AG09309 (cell line): ENCODE measurements around the gene SERPINE2.

Experiments used
- DNase-seq: peaks from one replicate; pipeline ENCODE4 v3.0.0-alpha.2; 2010; ENCODE audit warnings: low read depth
- H3K4me3 ChIP-seq: 2 replicates; pipeline ENCODE4 v1.5.1; 2011; ENCODE audit warnings: mild to moderate bottlenecking, low read depth, low read length, moderate library complexity; ENCODE audit not compliant: control insufficient read depth
- CTCF ChIP-seq: IDR thresholded peaks from 2 replicates; pipeline ENCODE4 v1.5.1; 2011; ENCODE audit warnings: mild to moderate bottlenecking, low read depth, low read length, inconsistent platforms; ENCODE audit not compliant: insufficient read depth, control insufficient read depth; ENCODE audit errors: missing control alignments

Gene SERPINE2

GRCh38 chr2:223935459-223936125, 103.5 kb downstream of the SERPINE2 start:
- H3K4me3 ChIP-seq, result no peak overlapping the region
- TF ChIP-seq CTCF, result no peak

GRCh38 chr2:223934870-223935269, 104.2 kb downstream of the SERPINE2 start:
- H3K4me3 ChIP-seq, result no peak overlapping the region
- no peak for TF ChIP-seq CTCF
- no peak for DNase-seq

More at GRCh38 chr2:223935459-223936125, 103.5 kb downstream of the SERPINE2 start:
- DNase-seq, result no peak

GRCh38 chr2:223932816-223933800, 106.0 kb downstream of the SERPINE2 start:
- no peak for TF ChIP-seq CTCF
- H3K4me3 ChIP-seq, result no peak overlapping the region
- no peak for DNase-seq

GRCh38 chr2:223930103-223930976, 108.7 kb downstream of the SERPINE2 start:
- DNase-seq, result no peak
- TF ChIP-seq CTCF, result no peak
- no peak overlapping the region for H3K4me3 ChIP-seq

- no peak for TF ChIP-seq CTCF
- no peak overlapping the region for H3K4me3 ChIP-seq
- no peak for DNase-seq
These were observed 109.4 kb downstream of the SERPINE2 start for GRCh38 chr2:223929571-223930102.

- no peak overlapping the region for H3K4me3 ChIP-seq
- no peak for TF ChIP-seq CTCF
- no peak for DNase-seq
These were observed 110.7 kb downstream of the SERPINE2 start for GRCh38 chr2:223928113-223929006.
